ENCODE data around the gene SLC25A13. TPM values are rescaled to one million over a fixed set of nuclear protein-coding genes. Genes with fewer than 3 reads are reported as not detected.

The SLC25A13 gene
- total and polyA plus RNA-seq, 2 of the 13 experiments (the other 11 are each of a cell fraction or from before 2014, with no cell fraction given): 36.2 to 84.9 TPM

GRCh38 chr7:96198047-96198636 is 123.8 kb downstream of the SLC25A13 start (continued):
- TF ChIP-seq, protein P1, sequence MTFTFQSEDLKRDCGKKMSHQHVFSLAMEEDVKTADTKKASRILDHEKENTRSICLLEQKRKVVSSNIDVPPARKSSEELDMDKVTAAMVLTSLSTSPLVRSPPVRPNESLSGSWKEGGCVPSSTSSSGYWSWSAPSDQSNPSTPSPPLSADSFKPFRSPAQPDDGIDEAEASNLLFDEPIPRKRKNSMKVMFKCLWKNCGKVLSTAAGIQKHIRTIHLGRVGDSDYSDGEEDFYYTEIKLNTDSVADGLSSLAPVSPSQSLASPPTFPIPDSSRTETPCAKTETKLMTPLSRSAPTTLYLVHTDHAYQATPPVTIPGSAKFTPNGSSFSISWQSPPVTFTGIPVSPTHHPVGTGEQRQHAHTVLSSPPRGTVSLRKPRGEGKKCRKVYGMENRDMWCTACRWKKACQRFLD (CRISPR knock-in tag; IDR thresholded peaks at IDR 0.05; ENCODE audit: borderline replicate concordance): no peak
- no peak for TF ChIP-seq ATF3 (CRISPR knock-in tag; IDR thresholded peaks at IDR 0.05)
- no peak for TF ChIP-seq LCORL (IDR thresholded peaks at IDR 0.05)
- TF ChIP-seq LCORL (CRISPR knock-in tag; IDR thresholded peaks at IDR 0.05): no peak
- no peak for TF ChIP-seq ZMYM4 (CRISPR knock-in tag; IDR thresholded peaks at IDR 0.05)
- no peak for TF ChIP-seq KLF6 (CRISPR knock-in tag; IDR thresholded peaks at IDR 0.05)
- TF ChIP-seq KLF12 (CRISPR knock-in tag; IDR thresholded peaks at IDR 0.05; ENCODE audit: borderline replicate concordance): no peak
- no peak for TF ChIP-seq MAFG (CRISPR knock-in tag; IDR thresholded peaks at IDR 0.05)
- TF ChIP-seq JUNB (CRISPR knock-in tag; IDR thresholded peaks at IDR 0.05; ENCODE audit: borderline replicate concordance): no peak

DNA sequence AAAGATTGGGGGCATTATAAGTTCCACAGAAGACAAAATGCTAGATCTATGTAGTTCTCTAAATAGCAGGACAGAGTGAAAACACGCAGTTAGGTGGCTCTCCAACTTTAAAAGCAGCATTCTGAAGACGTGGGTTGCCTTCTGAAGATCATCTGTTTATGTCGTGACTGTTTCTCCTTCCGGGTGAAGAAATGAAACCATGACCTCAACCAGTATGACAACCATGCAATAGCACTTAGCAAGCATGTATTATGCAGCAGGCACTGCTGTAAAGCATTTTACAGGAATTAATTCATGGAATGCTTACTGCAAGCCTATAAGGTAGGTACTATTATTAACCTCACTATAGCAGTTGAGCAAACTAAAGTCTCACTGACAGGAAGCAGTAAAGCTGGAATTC is 125.2 kb downstream of the SLC25A13 start:
- in situ Hi-C loops (cut with HindIII; ENCODE audit: extremely low pct_ligation_motif_present, low pct_unique_long_range_greater_than_20kb) (no loop called here), intact Hi-C loops (cut with micrococcal nuclease; ENCODE audit: unreplicated experiment) (no loop called here)
- ChIA-PET POLR2A (no interaction called here), CTCF (ENCODE audit: low intra/inter-chr PET ratio, low total read pairs) (no interaction called here)
- H3K27ac ChIP-seq (ENCODE audit: extremely low read length, insufficient read depth, low read length): no peak overlapping the region
- H3K4me2 ChIP-seq (ENCODE audit: low read depth, low read length): no peak overlapping the region
- ATAC-seq (no peak), FAIRE-seq (no peak), DNase-seq (ENCODE audit: low spot score) (no peak)
- no peak overlapping the region for H3K4me3 ChIP-seq (replicated peaks in 1 of 3; ENCODE audit: insufficient read depth in 1 of 3, low read depth in 2 of 3, low read length in 3 of 3)
- no peaks in the 10 kb centered on the region for H3K79me2 ChIP-seq (ENCODE audit: insufficient read depth, low read length)
- H3K27me3 ChIP-seq (ENCODE audit: control insufficient read depth in 1 of 2, insufficient read depth in 2 of 2, low read length in 2 of 2): no peaks in the 10 kb centered on the region
- no peak overlapping the region for H2AFZ ChIP-seq (ENCODE audit: low read length)
- H3K9me3 ChIP-seq (ENCODE audit: low read length): no peaks in the 10 kb centered on the region
- no peaks in the 10 kb centered on the region for H3K4me1 ChIP-seq (ENCODE audit: insufficient read depth, low read length)
- no peaks in the 10 kb centered on the region for H4K20me1 ChIP-seq (ENCODE audit: insufficient read depth, low read length)
- no TSS peak for BruUV-seq (replicated peaks)
- no peak overlapping the region for H3K9ac ChIP-seq (ENCODE audit: insufficient read depth, low read depth, low read length)
- H3K36me3 ChIP-seq (replicated peaks in 1 of 2; ENCODE audit: control insufficient read depth in 1 of 2, insufficient read depth in 2 of 2, low read length in 2 of 2): peaks cover 4 to 33% of the 10 kb centered on the region in 2 experiments
- WGBS (ENCODE audit: low lambda C conversion rate): 98% methylated on average over 4 of the region's 4 CpGs
- TF ChIP-seq NCOR1 (IDR thresholded peaks at IDR 0.05; ENCODE audit: borderline replicate concordance, low read length) (no peak), ZNF12 (CRISPR knock-in tag; IDR thresholded peaks at IDR 0.05) (no peak), SNAPC4 (CRISPR knock-in tag; IDR thresholded peaks at IDR 0.05) (no peak), ZBTB1 (CRISPR knock-in tag; IDR thresholded peaks at IDR 0.05; ENCODE audit: borderline replicate concordance) (no peak)
